GM18505 (cell line): ENCODE data around the gene BTBD10.

ENCODE experiments used
- ATAC-seq: cut with Tn5 transposase; IDR thresholded peaks from one replicate; pipeline ENCODE4 v1.9.1; 2021; ENCODE audit not compliant: unreplicated experiment
- POLR2A ChIP-seq: IDR thresholded peaks from 4 replicates; pipeline ENCODE4 v1.6.1; 2011; ENCODE audit warnings: borderline replicate concordance; ENCODE audit not compliant: insufficient read depth, insufficient read length; ENCODE audit errors: extremely low read depth

BTBD10 gene

DNA sequence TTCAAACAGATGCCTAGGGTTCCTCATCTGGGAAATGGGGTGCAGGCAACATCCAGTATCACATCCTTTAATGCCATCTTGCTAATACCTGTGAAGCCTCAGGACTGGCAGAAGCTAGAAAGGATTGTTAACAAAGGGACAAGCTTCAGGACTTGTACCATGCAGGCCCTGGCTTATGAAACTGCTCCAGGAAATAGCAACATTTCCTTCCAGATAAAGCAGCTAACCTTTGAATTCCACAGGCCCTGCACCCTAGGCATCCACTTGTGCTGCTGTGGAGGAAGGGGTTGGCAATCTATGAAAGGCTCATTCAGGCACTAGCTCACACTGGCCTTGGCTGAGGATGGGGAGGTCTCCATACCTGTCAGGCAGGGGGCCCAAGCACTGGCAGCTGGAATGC lies 87.2 kb downstream of the BTBD10 start:
- TF ChIP-seq POLR2A: no peak
- no peak for ATAC-seq

DNA sequence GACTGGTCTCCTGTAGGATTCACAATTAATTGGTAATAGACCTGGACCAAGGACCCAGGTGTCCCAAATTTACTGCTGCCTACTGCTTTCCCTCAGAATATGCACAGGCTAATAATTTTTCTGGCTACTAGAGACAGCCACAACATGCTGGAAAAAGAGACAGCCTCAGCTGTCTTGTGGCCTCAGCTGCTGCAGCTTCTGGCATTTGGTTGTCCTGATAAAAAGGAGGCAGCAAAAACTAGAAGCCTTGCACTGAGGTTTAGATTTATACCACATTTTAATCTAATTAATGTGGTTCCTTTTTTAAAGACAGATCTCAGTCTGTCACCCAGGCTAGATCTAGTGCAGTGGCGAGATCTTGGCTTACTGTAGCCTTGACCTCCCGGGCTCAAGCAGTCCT lies 89.8 kb downstream of the BTBD10 start:
- no peak for TF ChIP-seq POLR2A
- ATAC-seq: no peak

GRCh38 chr11:13368041-13368446 lies 95.0 kb downstream of the BTBD10 start:
- no peak for ATAC-seq
- no peak for TF ChIP-seq POLR2A

DNA sequence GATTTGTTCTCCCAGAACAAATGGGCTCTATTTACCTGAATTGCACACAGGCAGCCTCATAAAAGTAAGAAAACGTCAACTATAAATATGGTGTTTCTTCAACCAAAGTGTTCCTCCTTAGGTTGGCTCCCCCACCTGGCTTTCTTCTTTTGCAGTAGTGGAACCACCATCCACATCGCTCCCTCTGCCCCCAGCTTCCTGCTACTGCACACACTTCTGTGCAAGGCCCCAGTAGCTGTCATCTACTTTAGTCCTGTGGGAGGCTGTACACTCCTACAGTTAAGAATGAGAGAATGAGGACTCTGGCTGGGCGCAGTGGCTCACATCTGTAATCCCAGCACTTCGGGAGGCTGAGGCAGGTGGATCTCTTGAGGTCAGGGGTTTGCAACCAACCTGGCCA lies 95.9 kb downstream of the BTBD10 start:
- no peak for TF ChIP-seq POLR2A
- ATAC-seq: no peak

GRCh38 chr11:13366266-13367026 lies 96.6 kb downstream of the BTBD10 start:
- no peak for TF ChIP-seq POLR2A

DNA sequence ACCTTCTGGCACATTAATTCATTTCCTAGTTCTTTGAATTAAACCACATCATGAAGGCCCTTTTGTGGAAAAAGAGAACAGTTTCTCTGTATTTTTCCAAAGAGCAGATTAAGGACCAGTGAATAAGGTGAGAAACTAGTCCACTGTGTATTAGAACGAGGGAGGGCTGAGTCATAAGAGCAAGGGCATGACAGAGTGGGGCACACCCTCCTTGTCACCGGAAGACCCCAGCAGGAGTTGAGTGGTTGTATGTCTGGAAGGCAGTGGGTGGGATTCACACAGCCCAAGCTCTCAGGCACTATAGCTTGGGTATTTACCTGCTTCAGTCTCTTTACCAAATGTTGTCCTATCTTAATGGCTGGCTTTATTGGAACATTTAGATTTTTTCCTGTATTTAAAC lies 98.6 kb downstream of the BTBD10 start:
- no peak for ATAC-seq
- TF ChIP-seq POLR2A: no peak

More at GRCh38 chr11:13366266-13367026, 96.6 kb downstream of the BTBD10 start:
- ATAC-seq: no peak

GRCh38 chr11:13362596-13363109 lies 100.4 kb downstream of the BTBD10 start:
- no peak for TF ChIP-seq POLR2A
- no peak for ATAC-seq

GRCh38 chr11:13358596-13359270 lies 104.3 kb downstream of the BTBD10 start:
- ATAC-seq: no peak
- TF ChIP-seq POLR2A: no peak

DNA sequence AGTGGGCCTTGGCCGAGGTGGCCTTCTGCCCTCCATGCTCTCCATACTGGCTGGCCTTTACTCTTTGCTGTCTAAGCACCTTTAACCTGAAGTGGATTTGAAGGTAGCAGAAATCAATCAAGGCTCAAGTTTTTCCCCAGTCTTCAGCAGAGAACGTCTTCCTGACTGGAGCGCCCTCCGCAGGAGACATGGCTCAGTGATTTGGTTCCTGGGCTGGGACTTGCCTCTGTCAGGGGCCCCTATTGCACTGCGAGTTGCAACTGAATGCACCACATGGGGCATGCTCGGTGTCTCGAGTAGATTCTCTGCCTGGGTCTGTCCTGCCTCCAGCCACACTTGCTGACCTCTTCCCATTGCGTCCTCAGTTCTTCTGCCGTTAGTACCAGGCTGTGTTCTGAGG lies 105.8 kb downstream of the BTBD10 start:
- no peak for TF ChIP-seq POLR2A
- ATAC-seq: no peak

GRCh38 chr11:13355191-13355590 lies 107.8 kb downstream of the BTBD10 start:
- no peak for TF ChIP-seq POLR2A

GRCh38 chr11:13354335-13354734 lies 108.7 kb downstream of the BTBD10 start:
- no peak for ATAC-seq
- no peak for TF ChIP-seq POLR2A

More at GRCh38 chr11:13355191-13355590, 107.8 kb downstream of the BTBD10 start:
- no peak for ATAC-seq

GRCh38 chr11:13352711-13353110 lies 110.3 kb downstream of the BTBD10 start:
- no peak for ATAC-seq

GRCh38 chr11:13349581-13349980 lies 113.4 kb downstream of the BTBD10 start:
- TF ChIP-seq POLR2A: no peak
- no peak for ATAC-seq

More at GRCh38 chr11:13352711-13353110, 110.3 kb downstream of the BTBD10 start:
- TF ChIP-seq POLR2A: no peak

DNA sequence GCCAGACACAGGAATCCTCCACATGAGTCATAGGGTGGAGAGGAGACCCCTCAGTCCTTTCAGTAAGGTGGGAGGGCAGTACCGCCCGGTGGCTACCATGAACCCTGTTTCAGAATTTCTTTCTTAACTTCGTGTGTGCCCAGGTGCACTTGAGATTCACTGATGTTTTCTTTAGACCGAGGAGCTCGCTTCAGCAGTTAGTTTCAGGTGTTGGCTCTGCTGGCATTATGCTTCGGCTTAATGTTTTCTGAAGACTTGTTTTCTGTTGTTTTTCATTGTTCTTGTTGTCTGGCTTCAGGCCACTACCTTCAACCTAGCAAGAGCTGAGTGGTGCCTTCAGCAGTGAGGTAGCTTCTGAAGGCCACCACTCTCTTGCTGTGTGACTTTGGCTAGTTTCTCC lies 114.0 kb downstream of the BTBD10 start:
- no peak for ATAC-seq

More for the DNA sequence above, 114.0 kb downstream of the BTBD10 start:
- no peak for TF ChIP-seq POLR2A
